ENCODE measurements around the gene STX17.
A peak's percentile ranks its signal among the peaks of the same experiment; 100 is the strongest.

The STX17 gene

GRCh38 chr9:99896119-99896518, 10.3 kb upstream of the STX17 start:
- no peak for TF ChIP-seq GABPA (IDR thresholded peaks at IDR 0.05; ENCODE audit: low read depth)
- no peaks in the 10 kb centered on the region for H3K27me3 ChIP-seq (ENCODE audit: insufficient read depth, poor library complexity, severe bottlenecking)
- DNase-seq (ENCODE audit: low read depth in 1 of 2, low spot score in 1 of 2): no peak
- H3K27ac ChIP-seq (replicated peaks): no peak overlapping the region
- no peak overlapping the region for H3K4me3 ChIP-seq (replicated peaks; ENCODE audit: insufficient read depth, low read length)

GRCh38 chr9:99903393-99903792, 3.1 kb upstream of the STX17 start:
- no peak for DNase-seq (ENCODE audit: low read depth in 1 of 2, low spot score in 1 of 2)

GRCh38 chr9:99905833-99906402, 536 bp upstream of the STX17 start:
- no peak for DNase-seq (ENCODE audit: low read depth in 1 of 2, low spot score in 1 of 2)
- Histone ChIP-seq H3K4me3 (replicated peaks; ENCODE audit: insufficient read depth, low read length) (peak overlapping the region; percentile 98), H3K27ac (replicated peaks) (no peak overlapping the region)

More at GRCh38 chr9:99903393-99903792, 3.1 kb upstream of the STX17 start:
- no peaks in the 10 kb centered on the region for H3K27me3 ChIP-seq (ENCODE audit: insufficient read depth, poor library complexity, severe bottlenecking)
- TF ChIP-seq GABPA (IDR thresholded peaks at IDR 0.05; ENCODE audit: low read depth): no peak
- TF ChIP-seq CTCF (IDR thresholded peaks at IDR 0.05; ENCODE audit: insufficient read depth, low read length): no peak
- no peak for TF ChIP-seq SPI1 (IDR thresholded peaks at IDR 0.05; ENCODE audit: borderline replicate concordance, low read depth)
- no peak for TF ChIP-seq POLR2AphosphoS5 (IDR thresholded peaks at IDR 0.05; ENCODE audit: low read depth)
- TF ChIP-seq REST (IDR thresholded peaks at IDR 0.05; ENCODE audit: insufficient replicate concordance, low read depth): no peak
- no peak overlapping the region for H3K4me3 ChIP-seq (replicated peaks; ENCODE audit: insufficient read depth, low read length)
- no peak overlapping the region for H3K27ac ChIP-seq (replicated peaks)

More at GRCh38 chr9:99905833-99906402, 536 bp upstream of the STX17 start:
- no peak for TF ChIP-seq POLR2AphosphoS5 (IDR thresholded peaks at IDR 0.05; ENCODE audit: low read depth)
- no peak for TF ChIP-seq GABPA (IDR thresholded peaks at IDR 0.05; ENCODE audit: low read depth)
- TF ChIP-seq REST (IDR thresholded peaks at IDR 0.05; ENCODE audit: insufficient replicate concordance, low read depth): no peak
- TF ChIP-seq CTCF (IDR thresholded peaks at IDR 0.05; ENCODE audit: insufficient read depth, low read length): no peak
- TF ChIP-seq SPI1 (IDR thresholded peaks at IDR 0.05; ENCODE audit: borderline replicate concordance, low read depth): no peak
- no peaks in the 10 kb centered on the region for H3K27me3 ChIP-seq (ENCODE audit: insufficient read depth, poor library complexity, severe bottlenecking)
